Astrocyte of the spinal cord (primary cell): ENCODE data around the gene ACOT11.

Experiments
- DNase-seq: peaks from one replicate; pipeline ENCODE4 v3.0.0; 2011; ENCODE audit warnings: low read depth, low spot score
- H3K4me3 ChIP-seq: 2 replicates; pipeline ENCODE4 v1.5.1; 2011; ENCODE audit warnings: low read depth, mild to moderate bottlenecking, low read length, moderate library complexity
- CTCF ChIP-seq: IDR thresholded peaks from 2 replicates; pipeline ENCODE4 v1.5.1; 2012; ENCODE audit warnings: low read depth, mild to moderate bottlenecking, low read length, inconsistent platforms
- in situ Hi-C: cut with HindIII; loops from 2 replicates; pipeline ENCODE4 v1.10.0; 2017; ENCODE audit warnings: low sequenced_read_pairs

ACOT11 gene

GRCh38 chr1:54640863-54641836, 93.1 kb downstream of the ACOT11 start, which contains the start of gene MROH7:
MROH7 (plus strand) TSS chr1:54641786; CDS start chr1:54652927, 11,141 bp downstream.
- DNase-seq: no peak
- in situ Hi-C loops: no loop called here
- no peak for TF ChIP-seq CTCF
- no peak within 1 kb of the TSS for H3K4me3 ChIP-seq

- no peak overlapping the region for H3K4me3 ChIP-seq
- no peak for TF ChIP-seq CTCF
- in situ Hi-C loops: no loop called here
- peak; percentile 6 for DNase-seq
Observed at GRCh38 chr1:54643736-54644135, 95.7 kb downstream of the ACOT11 start.

- DNase-seq: no peak
- no peak for TF ChIP-seq CTCF
- no peak overlapping the region for H3K4me3 ChIP-seq
- in situ Hi-C loops: no loop called here
Observed at GRCh38 chr1:54645806-54646676, 98.0 kb downstream of the ACOT11 start.

GRCh38 chr1:54649130-54649898, 101.3 kb downstream of the ACOT11 start:
- no peak for DNase-seq
- TF ChIP-seq CTCF: no peak
- in situ Hi-C loops: no loop called here
- H3K4me3 ChIP-seq: no peak overlapping the region

- no peak for DNase-seq
- no peak for TF ChIP-seq CTCF
- H3K4me3 ChIP-seq: no peak overlapping the region
- in situ Hi-C loops: no loop called here
Observed at GRCh38 chr1:54649921-54650320, 101.9 kb downstream of the ACOT11 start.

- no peak overlapping the region for H3K4me3 ChIP-seq
- in situ Hi-C loops: no loop called here
- no peak for DNase-seq
- TF ChIP-seq CTCF: no peak
Observed at GRCh38 chr1:54650417-54650816, 102.4 kb downstream of the ACOT11 start.
